ENCODE measurements around the gene SPACA9. TPM values are rescaled to one million over a fixed set of nuclear protein-coding genes. Genes with fewer than 3 reads are reported as not detected.

Gene SPACA9
- total and polyA plus RNA-seq, 11 donors: 1.6 to 6.9 (median 4.6) TPM

GRCh38 chr9:132866898-132867297 is 11.8 kb upstream of the SPACA9 start:
- intact Hi-C loops (cut with DNase I): no loop called here
- DNase-seq (no peak), ATAC-seq (no peak)
- WGBS, 4 donors: 86 to 90% (median 88%) methylated on average over 8 of the region's 8 CpGs
- H3K27me3 ChIP-seq: no peaks in the 10 kb centered on the region
- H3K4me1 ChIP-seq: peaks cover 0 to 5% (median 0%) of the 10 kb centered on the region in 12 donors
- no peak for TF ChIP-seq POLR2A (IDR thresholded peaks at IDR 0.05)
- no peak overlapping the region for H3K27ac ChIP-seq
- H3K9me3 ChIP-seq: no peaks in the 10 kb centered on the region
- no peak overlapping the region for H3K4me3 ChIP-seq
- no peaks in the 10 kb centered on the region for H3K36me3 ChIP-seq

- Histone ChIP-seq H3K36me3 (no peaks in the 10 kb centered on the region), H3K4me3 (no peak overlapping the region), H3K27me3 (no peaks in the 10 kb centered on the region), H3K27ac (no peak overlapping the region), H3K9me3 (no peaks in the 10 kb centered on the region), H3K4me1 (peaks cover 0 to 5% (median 0%) of the 10 kb centered on the region in 12 donors)
- intact Hi-C loops (cut with DNase I): no loop called here
- ATAC-seq: no peak
- no peak for TF ChIP-seq CTCF (IDR thresholded peaks at IDR 0.05)
- WGBS, 4 donors: 78 to 93% (median 85%) methylated on average over 7 to 9 of the region's 9 CpGs
- DNase-seq: no peak
Observed at GRCh38 chr9:132869266-132869665, 9.4 kb upstream of the SPACA9 start.

- no peak overlapping the region for H3K27ac ChIP-seq
- H3K9me3 ChIP-seq: no peaks in the 10 kb centered on the region
- WGBS, 4 donors: 63 to 72% (median 68%) methylated on average over 7 of the region's 7 CpGs
- H3K27me3 ChIP-seq: no peaks in the 10 kb centered on the region
- no peaks in the 10 kb centered on the region for H3K36me3 ChIP-seq
- H3K4me1 ChIP-seq: peaks cover 0 to 9% (median 5%) of the 10 kb centered on the region in 12 donors
- intact Hi-C loops (cut with DNase I): no loop called here
- H3K4me3 ChIP-seq: peak overlapping the region in 1 of 12 donors; percentile 15
- DNase-seq (no peak), ATAC-seq (no peak)
- TF ChIP-seq POLR2A (IDR thresholded peaks at IDR 0.05) (no peak), CTCF (IDR thresholded peaks at IDR 0.05) (no peak)
Observed at GRCh38 chr9:132873403-132873802, 5.3 kb upstream of the SPACA9 start.

- H3K27ac ChIP-seq: no peak overlapping the region
- intact Hi-C loops (cut with DNase I): loop anchor here in 1 of 10 donors (5.0 kb wide), 1 partner anchor 203 kb away; the partner anchor contains the start of gene GTF3C4
- H3K9me3 ChIP-seq: no peaks in the 10 kb centered on the region
- no peaks in the 10 kb centered on the region for H3K36me3 ChIP-seq
- no peaks in the 10 kb centered on the region for H3K27me3 ChIP-seq
- no peak for TF ChIP-seq CTCF (IDR thresholded peaks at IDR 0.05)
- TF ChIP-seq POLR2A (IDR thresholded peaks at IDR 0.05): no peak
- no peak overlapping the region for H3K4me3 ChIP-seq
- DNase-seq: no peak
- ATAC-seq: no peak
- WGBS, 4 donors: 77 to 83% (median 81%) methylated on average over 2 to 5 of the region's 5 CpGs
- H3K4me1 ChIP-seq: peaks cover 0 to 23% (median 5%) of the 10 kb centered on the region in 12 donors
Observed at GRCh38 chr9:132875159-132875558, 3.5 kb upstream of the SPACA9 start.

GRCh38 chr9:132876849-132877248 is 1.8 kb upstream of the SPACA9 start:
- Histone ChIP-seq H3K9me3 (no peaks in the 10 kb centered on the region), H3K36me3 (no peaks in the 10 kb centered on the region), H3K27ac (no peak overlapping the region), H3K4me1 (peaks cover 0 to 23% (median 5%) of the 10 kb centered on the region in 12 donors), H3K4me3 (no peak overlapping the region), H3K27me3 (no peaks in the 10 kb centered on the region)
- 87 to 92% (median 90%) methylated on average over 3 of the region's 3 CpGs for WGBS, 4 donors
- DNase-seq (no peak), ATAC-seq (no peak)
- TF ChIP-seq CTCF (IDR thresholded peaks at IDR 0.05) (no peak), POLR2A (IDR thresholded peaks at IDR 0.05) (no peak)
- intact Hi-C loops (cut with DNase I): loop anchor here in 1 of 10 donors (5.0 kb wide), 1 partner anchor 205 kb away; the partner anchor contains the start of gene GTF3C4
